ENCODE data around the gene TSPAN3.

TSPAN3 gene

GRCh38 chr15:77001351-77001750 is 69.6 kb downstream of the TSPAN3 start:
- no peak overlapping the region for H3K4me3 ChIP-seq (ENCODE audit: low read depth, low read length)
- TF ChIP-seq, protein P1, sequence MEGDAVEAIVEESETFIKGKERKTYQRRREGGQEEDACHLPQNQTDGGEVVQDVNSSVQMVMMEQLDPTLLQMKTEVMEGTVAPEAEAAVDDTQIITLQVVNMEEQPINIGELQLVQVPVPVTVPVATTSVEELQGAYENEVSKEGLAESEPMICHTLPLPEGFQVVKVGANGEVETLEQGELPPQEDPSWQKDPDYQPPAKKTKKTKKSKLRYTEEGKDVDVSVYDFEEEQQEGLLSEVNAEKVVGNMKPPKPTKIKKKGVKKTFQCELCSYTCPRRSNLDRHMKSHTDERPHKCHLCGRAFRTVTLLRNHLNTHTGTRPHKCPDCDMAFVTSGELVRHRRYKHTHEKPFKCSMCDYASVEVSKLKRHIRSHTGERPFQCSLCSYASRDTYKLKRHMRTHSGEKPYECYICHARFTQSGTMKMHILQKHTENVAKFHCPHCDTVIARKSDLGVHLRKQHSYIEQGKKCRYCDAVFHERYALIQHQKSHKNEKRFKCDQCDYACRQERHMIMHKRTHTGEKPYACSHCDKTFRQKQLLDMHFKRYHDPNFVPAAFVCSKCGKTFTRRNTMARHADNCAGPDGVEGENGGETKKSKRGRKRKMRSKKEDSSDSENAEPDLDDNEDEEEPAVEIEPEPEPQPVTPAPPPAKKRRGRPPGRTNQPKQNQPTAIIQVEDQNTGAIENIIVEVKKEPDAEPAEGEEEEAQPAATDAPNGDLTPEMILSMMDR (IDR thresholded peaks at IDR 0.05; ENCODE audit: low read depth, low read length) = no peak

- TF ChIP-seq, protein P1 (IDR thresholded peaks at IDR 0.05; ENCODE audit: low read depth, low read length) = no peak
- no peak overlapping the region for H3K4me3 ChIP-seq (ENCODE audit: low read depth, low read length)
Measured at GRCh38 chr15:76999996-77000395, 70.9 kb downstream of the TSPAN3 start.

DNA sequence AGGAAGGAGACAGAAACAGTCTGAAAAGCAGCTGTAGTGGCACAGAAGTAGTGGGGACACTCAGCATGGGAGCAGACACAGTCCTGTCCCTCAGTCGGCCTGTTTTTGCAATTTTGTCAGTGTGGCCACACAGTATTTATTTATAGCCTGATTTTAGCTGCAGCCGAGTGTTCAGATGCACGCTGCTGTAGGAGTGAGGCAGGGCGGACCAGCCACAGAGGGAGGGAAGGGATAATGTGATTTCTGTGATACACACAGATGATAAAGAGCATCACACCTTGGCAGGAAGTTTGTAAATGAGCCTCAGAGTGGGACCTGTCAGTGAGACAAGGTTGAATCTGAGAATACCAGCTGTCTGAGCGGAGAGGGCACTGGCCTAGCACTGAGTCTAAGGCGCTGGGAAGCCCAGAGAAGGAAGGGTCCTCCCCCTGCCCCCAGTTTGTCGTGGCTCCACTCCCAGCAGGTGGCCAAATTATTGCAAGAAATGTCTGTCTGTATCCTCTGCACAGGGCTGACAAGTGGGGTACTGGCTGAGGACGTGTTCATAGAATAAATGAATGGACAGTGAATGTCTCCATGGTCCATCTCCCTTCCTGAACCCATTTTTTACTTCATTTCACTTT is 72.1 kb downstream of the TSPAN3 start:
- TF ChIP-seq, protein P1 (IDR thresholded peaks at IDR 0.05; ENCODE audit: low read depth, low read length) = no peak
- no peak overlapping the region for H3K4me3 ChIP-seq (ENCODE audit: low read depth, low read length)

DNA sequence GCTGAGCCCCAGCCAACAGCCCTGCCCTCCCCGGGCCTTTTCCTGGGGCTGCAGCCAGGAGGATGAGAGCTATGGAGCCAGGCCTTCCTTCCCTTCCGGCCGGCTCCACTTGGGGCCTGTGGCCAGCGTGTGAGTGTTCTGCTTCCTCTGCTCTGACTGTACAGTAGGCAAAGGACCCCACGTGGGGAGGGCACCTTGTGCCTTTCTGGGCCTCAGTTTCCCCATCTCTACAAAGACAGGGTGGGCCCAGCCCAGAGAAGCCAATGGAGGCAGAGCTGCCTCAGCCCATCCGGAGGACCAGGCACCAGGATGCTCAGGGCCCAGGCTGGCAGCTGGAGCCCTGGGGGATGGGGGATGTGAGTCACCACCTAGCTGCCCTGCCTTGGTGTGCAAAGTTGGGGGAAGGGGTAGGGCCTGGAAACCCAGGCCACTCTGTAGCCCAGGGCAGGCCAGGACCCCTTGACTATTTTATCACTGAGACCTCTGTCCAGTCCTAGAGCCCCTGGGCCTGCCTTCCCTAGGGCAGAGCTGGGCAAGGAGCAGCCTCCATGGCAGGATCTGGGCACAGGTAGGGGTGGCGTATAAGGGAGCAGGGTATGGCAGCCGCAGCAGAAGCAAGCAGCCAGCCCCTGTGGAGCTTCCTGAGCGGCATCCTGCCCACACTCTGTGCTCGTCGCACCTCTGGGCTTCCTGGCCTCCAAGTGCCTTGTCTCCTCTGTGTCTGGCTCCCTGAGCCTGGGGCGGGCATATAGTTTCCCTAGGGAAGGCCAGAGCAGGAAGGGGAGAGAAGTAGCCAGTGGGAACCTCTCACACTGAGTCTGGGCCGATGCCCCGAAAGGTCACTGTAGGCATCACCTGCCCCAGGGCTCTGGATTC is 74.1 kb downstream of the TSPAN3 start:
- no peak overlapping the region for H3K4me3 ChIP-seq (ENCODE audit: low read depth, low read length)
- TF ChIP-seq, protein P1 (IDR thresholded peaks at IDR 0.05; ENCODE audit: low read depth, low read length) = no peak

GRCh38 chr15:76996076-76996525 is 74.8 kb downstream of the TSPAN3 start:
- TF ChIP-seq, protein P1 (IDR thresholded peaks at IDR 0.05; ENCODE audit: low read depth, low read length) = no peak
- no peak overlapping the region for H3K4me3 ChIP-seq (ENCODE audit: low read depth, low read length)

- no peak within 1 kb of the TSS for H3K4me3 ChIP-seq (ENCODE audit: low read depth, low read length)
- TF ChIP-seq, protein P1 (IDR thresholded peaks at IDR 0.05; ENCODE audit: low read depth, low read length) = no peak
Measured at GRCh38 chr15:76994971-76995945, 75.7 kb downstream of the TSPAN3 start, which contains the start of gene PSTPIP1. PSTPIP1 (plus strand) TSS chr15:76995126; CDS start chr15:76995574, 448 bp downstream.

All from WI38 (cell line).